Thyroid gland (tissue), 4 donors: ENCODE results near the gene FGF2. TPM values are rescaled to one million over a fixed set of nuclear protein-coding genes. Genes with fewer than 3 reads are reported as not detected.

Source experiments
- DNase-seq, 2 donors: peaks; one replicate each; pipeline ENCODE4 v3.0.0-alpha.2; 2019
- H3K27ac ChIP-seq, 3 donors: fragments of 200-600 bp; sonication (generic); 1 replicate in 2 of 3; 2 replicates in 1 of 3; pipeline ENCODE4 v1.5.1; 2016 to 2019; ENCODE audit warnings: mild to moderate bottlenecking in 1 of 3, moderate library complexity in 1 of 3
- H3K27me3 ChIP-seq: fragments of 200-600 bp; sonication (generic); one replicate; pipeline ENCODE4 v1.5.1; 2019
- H3K36me3 ChIP-seq, 2 donors: fragments of 200-600 bp; sonication (generic); one replicate each; pipeline ENCODE4 v1.5.1; 2016 to 2019
- H3K4me1 ChIP-seq, 2 donors: fragments of 200-600 bp; sonication (generic); one replicate each; pipeline ENCODE4 v1.5.1; 2017 to 2019
- H3K4me3 ChIP-seq, 3 donors: fragments of 200-600 bp; sonication (generic); replicated peaks in 1 of 3; 1 replicate in 2 of 3; 2 replicates in 1 of 3; pipeline ENCODE4 v1.5.1; 2016; ENCODE audit warnings: mild to moderate bottlenecking in 1 of 3
- H3K9me3 ChIP-seq: fragments of 200-600 bp; sonication (generic); one replicate; pipeline ENCODE4 v1.5.1; 2017
- CTCF ChIP-seq, 6 experiments: fragments of 200-600 bp in 3 of 6; fragments of 450-650 bp in 3 of 6; sonication (generic) in 3 of 6; IDR thresholded peaks; one replicate each; pipeline ENCODE4 v1.5.1; 2016 to 2019; ENCODE audit warnings: antibody characterized with exemption in 6 of 6, mild to moderate bottlenecking in 2 of 6, inconsistent platforms in 1 of 6, moderate library complexity in 1 of 6
- POLR2A ChIP-seq, 2 donors: fragments of 450-650 bp; IDR thresholded peaks; one replicate each; pipeline ENCODE4 v1.6.1; 2017; ENCODE audit warnings: antibody characterized with exemption in 2 of 2, mild to moderate bottlenecking in 2 of 2, moderate library complexity in 1 of 2
- WGBS, 2 donors: methylation state at CpG; one replicate each; pipeline ENCODE4 v1.1.5; 2017; 5-methylcytosine and 5-hydroxymethylcytosine counted together
- intact Hi-C: fragments of 100-400 bp; cut with DNase I; formaldehyde crosslinking; loops from one replicate; pipeline ENCODE4 v1.15.1; 2023
- total RNA-seq, 4 donors: library from RNA; depleted of rRNA; stranded (reverse); fragments of >200 nt; gene quantifications; one replicate each; pipeline ENCODE4 v1.2.3, GENCODE V29; 2016

FGF2 gene
- total RNA-seq, 4 donors from 2014 or later = 3.0 to 8.9 (median 3.5) TPM

- no peak for DNase-seq
- TF ChIP-seq POLR2A (IDR thresholded peaks at IDR 0.05) (no peak), CTCF (IDR thresholded peaks at IDR 0.05) (no peak)
- Histone ChIP-seq H3K27ac (no peak overlapping the region), H3K4me1 (peaks cover 8% of the 10 kb centered on the region in 2 donors), H3K9me3 (no peaks in the 10 kb centered on the region), H3K36me3 (no peaks in the 10 kb centered on the region), H3K27me3 (no peaks in the 10 kb centered on the region), H3K4me3 (no peak overlapping the region)
- intact Hi-C loops = no loop called here
- WGBS, 2 donors = 83 to 90% methylated on average over 2 of the region's 2 CpGs
Measured at GRCh38 chr4:122901247-122902010, 74.8 kb downstream of the FGF2 start.

- Histone ChIP-seq H3K27me3 (no peaks in the 10 kb centered on the region), H3K9me3 (no peaks in the 10 kb centered on the region), H3K4me1 (no peaks in the 10 kb centered on the region), H3K36me3 (no peaks in the 10 kb centered on the region), H3K4me3 (no peak overlapping the region), H3K27ac (no peak overlapping the region)
- DNase-seq = no peak
- intact Hi-C loops = no loop called here
- TF ChIP-seq POLR2A (IDR thresholded peaks at IDR 0.05) (no peak), CTCF (IDR thresholded peaks at IDR 0.05) (no peak)
Measured at GRCh38 chr4:122903766-122904288, 77.2 kb downstream of the FGF2 start.

GRCh38 chr4:122906859-122907305, 80.3 kb downstream of the FGF2 start:
- Histone ChIP-seq H3K27ac (no peak overlapping the region), H3K4me1 (peaks cover 0 to 4% of the 10 kb centered on the region in 2 donors), H3K36me3 (no peaks in the 10 kb centered on the region), H3K27me3 (no peaks in the 10 kb centered on the region), H3K9me3 (no peaks in the 10 kb centered on the region), H3K4me3 (no peak overlapping the region)
- intact Hi-C loops = no loop called here
- WGBS, 2 donors = 96 to 97% methylated on average over 7 of the region's 7 CpGs
- TF ChIP-seq CTCF (IDR thresholded peaks at IDR 0.05) = no peak
- TF ChIP-seq POLR2A (IDR thresholded peaks at IDR 0.05) = no peak
- no peak for DNase-seq

GRCh38 chr4:122908223-122908622, 81.6 kb downstream of the FGF2 start:
- Histone ChIP-seq H3K9me3 (no peaks in the 10 kb centered on the region), H3K27ac (no peak overlapping the region), H3K4me3 (no peak overlapping the region), H3K27me3 (no peaks in the 10 kb centered on the region), H3K36me3 (no peaks in the 10 kb centered on the region), H3K4me1 (peaks cover 0 to 4% of the 10 kb centered on the region in 2 donors)
- intact Hi-C loops = no loop called here
- DNase-seq = no peak
- no peak for TF ChIP-seq POLR2A (IDR thresholded peaks at IDR 0.05)
- no peak for TF ChIP-seq CTCF (IDR thresholded peaks at IDR 0.05)
- WGBS, 2 donors = 94 to 98% methylated on average over 1 of the region's 1 CpG

GRCh38 chr4:122909683-122910082, 83.1 kb downstream of the FGF2 start:
- Histone ChIP-seq H3K4me3 (no peak overlapping the region), H3K27me3 (no peaks in the 10 kb centered on the region), H3K4me1 (peaks cover 0 to 4% of the 10 kb centered on the region in 2 donors), H3K36me3 (no peaks in the 10 kb centered on the region), H3K9me3 (no peaks in the 10 kb centered on the region), H3K27ac (no peak overlapping the region)
- no peak for TF ChIP-seq POLR2A (IDR thresholded peaks at IDR 0.05)
- TF ChIP-seq CTCF (IDR thresholded peaks at IDR 0.05) = no peak
- intact Hi-C loops = no loop called here
- 65 to 72% methylated on average over 2 of the region's 2 CpGs for WGBS, 2 donors
- DNase-seq = no peak
